Measurements from ENCODE around the gene C4orf50.

C4orf50 gene

DNA sequence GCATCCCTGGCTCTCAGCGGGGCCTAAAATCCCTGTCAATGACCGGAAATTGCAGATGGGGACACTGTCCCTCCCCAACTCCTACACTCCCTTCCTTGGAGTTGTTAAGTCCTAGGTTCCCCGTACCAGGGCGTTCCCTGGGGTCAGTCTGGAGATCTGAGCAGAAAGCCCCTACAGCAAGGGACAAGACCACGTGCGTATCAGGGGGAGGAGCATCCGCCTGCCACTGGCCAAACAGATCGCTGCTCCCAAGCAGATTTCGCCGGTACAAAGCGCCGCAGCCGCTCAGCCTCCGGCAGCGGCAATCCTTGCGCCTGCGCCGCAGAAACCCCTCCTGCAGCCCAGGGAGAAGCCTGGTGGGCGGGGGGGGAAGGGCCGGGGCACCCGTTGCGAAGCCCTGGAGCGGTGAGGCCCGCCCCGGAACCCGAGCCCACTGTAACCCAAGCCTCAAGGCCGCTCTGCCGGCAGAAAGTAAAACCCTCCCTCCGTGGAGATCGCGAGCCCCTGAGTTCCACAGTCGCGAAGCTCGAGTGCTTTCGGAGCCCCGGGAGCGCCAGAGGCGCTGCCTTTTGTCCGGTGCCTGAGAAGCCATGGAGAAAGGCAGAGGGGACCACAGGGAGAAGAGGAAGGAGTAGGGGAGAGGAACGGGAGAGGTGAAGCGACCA lies 128.0 kb downstream of the C4orf50 start:
- DNase-seq (ENCODE audit: low read depth, low spot score): peak; percentile 95

DNA sequence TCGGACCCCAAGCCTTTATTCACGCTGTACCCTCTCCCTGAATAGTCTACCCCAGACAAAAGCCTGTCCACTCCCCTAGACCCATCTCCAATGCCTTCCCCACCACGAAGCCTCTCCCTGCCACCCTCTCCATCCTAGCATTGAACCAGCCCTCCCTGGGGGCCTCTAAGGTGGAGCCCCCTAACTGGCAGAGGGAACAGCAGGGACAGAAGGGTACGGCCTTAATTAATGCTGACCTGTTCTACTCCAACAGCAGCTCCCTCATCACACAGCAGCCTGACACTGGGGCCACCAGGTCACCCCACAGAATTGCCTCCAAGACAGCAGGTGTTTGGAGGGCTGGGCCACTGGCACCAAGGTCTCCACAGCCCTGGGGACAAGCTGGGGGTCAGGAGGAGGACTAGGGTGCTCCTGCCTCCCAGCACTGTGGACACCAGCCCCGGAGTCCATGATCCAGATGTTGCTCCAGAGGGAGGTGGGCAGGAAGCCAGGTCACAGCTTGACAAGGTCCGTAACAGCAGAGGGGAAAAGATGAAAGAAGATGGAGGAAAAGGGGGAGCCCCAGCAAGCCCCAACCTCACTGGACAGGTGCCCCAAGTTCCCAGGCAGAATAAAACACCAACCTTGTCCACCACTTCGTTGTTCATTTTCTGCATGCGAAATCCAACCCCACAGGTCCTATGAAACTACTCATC lies 129.1 kb downstream of the C4orf50 start:
- DNase-seq (ENCODE audit: low read depth, low spot score): no peak

DNA sequence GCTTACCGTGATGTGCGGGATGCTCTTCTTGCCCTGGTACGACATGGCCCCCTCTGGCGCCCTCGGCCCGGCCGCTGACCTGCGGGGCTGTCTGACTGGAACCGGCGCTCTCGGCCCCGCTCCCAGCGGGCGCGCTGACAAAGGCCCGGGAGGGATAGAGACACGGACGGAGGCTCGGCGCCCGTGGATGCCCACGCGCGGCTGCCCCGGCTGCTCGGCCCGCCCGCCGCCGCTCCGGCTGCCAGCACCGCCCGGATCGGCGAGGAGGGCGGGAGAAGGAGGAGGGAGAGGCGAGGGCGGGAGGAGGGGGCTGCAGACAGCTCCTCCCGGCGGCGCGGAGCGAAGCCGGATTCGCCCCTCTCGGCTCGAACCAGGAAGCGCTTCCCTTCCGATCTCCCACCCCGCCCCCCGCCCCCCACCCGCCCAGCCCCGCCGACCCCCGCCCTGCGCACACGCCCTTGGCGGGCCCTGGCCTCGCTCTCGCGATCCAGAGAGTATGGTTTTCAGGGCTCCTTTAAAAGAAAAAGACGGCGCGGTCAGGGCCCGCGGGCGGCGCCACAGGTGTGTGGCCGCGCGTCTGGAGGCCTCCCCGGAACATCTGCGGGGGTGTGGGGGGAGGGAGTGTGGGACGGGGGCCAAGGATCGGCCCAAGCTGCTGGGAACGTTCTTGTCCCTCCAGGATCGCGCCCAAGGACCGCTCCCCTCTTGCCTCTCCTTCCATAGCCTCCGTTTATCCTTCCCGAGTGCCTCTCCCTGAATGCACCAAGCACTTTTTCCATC lies 129.8 kb downstream of the C4orf50 start:
- peak; percentile 61 for DNase-seq (ENCODE audit: low read depth, low spot score)

DNA sequence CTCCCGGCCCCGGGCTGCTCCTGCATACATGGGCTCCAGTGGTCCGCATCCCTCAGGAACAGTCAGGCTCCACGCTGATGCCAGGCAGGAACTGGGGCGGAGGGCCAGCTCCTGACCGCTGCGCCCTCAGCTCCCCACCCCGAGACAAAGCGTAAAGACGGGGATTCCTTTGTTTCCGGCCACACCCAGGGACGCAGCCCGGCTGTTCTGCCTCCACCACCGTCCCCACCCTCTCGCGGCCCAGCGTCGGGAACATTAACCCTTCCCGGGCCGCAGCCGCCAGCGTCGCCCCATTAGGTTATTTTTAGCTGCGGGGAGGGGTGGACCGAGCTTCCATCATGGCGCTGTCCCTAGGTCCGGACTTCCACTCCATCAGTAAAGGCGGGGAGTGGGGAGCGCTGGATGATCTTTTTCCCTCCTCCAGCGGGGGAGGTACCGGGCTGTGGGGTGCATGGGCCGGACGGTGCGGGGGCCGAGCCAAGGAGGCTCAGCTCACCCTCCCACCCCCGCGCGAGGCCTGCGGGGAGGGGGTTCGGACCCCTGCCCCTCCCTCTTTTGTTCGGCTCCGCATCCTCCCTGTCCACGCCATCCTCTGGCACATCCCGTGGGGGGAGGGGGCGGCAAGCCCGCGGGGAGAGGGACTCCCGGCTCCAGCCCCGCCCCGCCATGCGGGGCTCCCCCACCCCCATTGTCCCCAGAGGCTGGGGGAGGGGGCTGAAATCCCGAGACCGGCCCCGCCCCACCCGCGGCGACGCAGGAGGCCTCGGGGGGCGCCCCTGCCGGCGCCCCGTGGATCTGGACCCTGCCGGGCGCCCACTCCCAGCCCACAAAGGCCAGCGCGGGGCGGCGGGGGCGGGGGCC lies 130.6 kb downstream of the C4orf50 start:
- DNase-seq (ENCODE audit: low read depth, low spot score): peak; percentile 43

DNA sequence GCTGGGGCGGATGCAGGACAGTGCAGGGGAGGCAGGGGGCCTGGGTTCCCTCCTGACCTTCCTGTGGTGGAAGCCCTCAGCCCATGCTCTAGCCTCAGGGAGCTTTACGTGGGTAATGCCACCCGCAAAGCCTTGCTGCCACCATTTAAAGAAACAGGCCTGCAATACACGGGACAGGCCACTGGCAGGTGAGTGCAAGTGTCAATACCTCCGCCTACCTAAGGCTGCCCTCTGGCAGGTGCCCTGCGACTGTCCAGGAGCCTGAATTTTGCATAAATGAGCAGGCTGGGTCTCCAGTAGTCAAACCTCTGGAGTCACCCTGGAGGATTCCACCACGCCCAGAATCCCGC lies 131.2 kb downstream of the C4orf50 start:
- DNase-seq (ENCODE audit: low read depth, low spot score): no peak

DNA sequence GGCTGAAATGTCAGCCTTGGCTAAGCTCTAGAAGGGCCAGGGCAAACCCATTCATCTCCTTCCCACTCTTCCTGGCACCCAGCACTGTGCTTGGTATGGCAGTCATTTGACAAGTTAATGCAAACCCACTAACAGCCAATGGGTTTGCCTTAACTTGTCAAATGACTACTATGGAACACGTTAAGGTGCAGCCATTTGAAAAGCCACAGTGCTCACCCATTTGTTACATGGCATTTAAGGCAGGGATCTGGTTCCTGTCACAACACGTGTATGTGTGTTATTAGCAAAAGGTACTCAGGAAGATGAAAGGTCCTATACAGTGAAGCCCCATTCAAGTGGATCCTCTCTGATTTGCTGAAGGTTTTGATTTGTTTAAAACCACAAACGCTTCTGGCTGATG lies 132.5 kb downstream of the C4orf50 start:
- DNase-seq (ENCODE audit: low read depth, low spot score): no peak

DNA sequence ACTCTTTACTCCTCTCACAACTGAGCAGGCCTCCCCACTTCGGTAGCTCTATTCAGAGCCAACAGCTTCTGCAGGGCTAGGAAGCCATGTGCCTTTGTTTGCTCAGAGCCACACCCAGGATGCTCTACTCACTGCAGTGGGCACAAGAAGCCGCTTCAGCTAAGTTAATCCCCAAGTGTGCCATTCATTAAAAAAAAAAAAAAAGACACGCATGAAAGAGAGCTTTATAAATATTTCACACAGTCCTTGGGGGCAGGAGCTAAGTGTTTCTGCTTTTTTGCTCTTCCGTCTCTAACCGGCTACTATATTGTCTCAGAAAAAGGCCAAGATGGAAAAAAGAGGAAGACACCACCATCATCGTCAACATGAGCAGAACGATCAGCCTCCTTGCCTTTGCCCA lies 133.4 kb downstream of the C4orf50 start:
- DNase-seq (ENCODE audit: low read depth, low spot score): no peak

DNA sequence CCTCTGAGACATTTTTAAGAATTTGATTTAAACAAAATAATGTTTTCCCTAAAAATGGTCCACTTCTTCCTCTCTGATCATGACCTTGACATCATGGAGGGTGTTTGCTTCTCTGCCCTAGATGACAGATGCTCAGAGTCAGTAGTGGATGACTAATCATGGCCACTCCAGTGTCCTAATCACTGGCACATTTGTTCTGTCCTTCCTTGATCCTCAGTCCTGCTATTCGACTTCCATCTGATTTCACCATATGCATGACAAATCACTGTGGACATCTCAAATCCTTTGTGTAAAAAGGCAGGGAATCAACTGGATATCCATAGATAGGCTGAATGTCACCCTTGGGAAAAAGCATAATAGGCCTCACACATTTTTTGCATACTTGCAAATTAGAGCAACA lies 134.3 kb downstream of the C4orf50 start:
- no peak for DNase-seq (ENCODE audit: low read depth, low spot score)

DNA sequence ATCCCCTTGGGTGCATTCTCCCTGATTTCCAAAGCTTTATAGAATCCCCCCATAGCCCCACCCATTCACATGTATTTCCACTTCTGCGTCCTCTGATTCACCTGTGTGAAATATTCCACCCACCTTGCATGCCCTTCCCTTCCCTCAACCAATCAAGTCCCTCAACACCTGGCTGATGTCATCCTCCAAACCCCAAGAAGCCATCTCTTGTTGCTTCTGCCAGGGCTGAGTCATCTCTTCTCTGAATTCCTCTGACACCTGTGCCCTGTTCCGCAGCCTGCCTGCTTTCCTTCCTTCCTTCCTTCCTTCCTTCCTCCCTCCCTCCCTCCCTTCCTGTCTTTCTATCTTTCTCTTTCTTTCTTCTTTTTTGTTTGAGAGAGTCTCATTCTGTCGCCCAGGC lies 135.3 kb downstream of the C4orf50 start:
- no peak for DNase-seq (ENCODE audit: low read depth, low spot score)

DNA sequence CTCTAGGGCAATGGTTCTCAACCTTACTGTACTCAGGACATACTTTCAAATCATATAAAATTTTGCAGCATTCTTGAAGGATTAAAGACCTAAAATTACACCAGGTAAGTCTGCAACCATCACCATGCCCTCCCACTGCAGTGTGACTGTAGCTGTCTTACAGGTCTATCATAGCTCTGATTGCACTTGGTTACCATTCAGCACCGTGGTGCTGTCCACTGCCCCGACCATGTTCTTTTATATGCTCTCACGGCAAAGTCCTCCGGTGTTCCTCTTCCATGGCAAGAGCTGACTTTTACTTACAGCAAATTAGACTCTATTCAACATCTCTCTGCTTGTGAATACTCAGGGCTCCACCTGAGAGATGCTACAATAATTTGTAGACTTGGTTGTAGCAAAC lies 136.9 kb downstream of the C4orf50 start:
- peak; percentile 16 for DNase-seq (ENCODE audit: low read depth, low spot score)

DNA sequence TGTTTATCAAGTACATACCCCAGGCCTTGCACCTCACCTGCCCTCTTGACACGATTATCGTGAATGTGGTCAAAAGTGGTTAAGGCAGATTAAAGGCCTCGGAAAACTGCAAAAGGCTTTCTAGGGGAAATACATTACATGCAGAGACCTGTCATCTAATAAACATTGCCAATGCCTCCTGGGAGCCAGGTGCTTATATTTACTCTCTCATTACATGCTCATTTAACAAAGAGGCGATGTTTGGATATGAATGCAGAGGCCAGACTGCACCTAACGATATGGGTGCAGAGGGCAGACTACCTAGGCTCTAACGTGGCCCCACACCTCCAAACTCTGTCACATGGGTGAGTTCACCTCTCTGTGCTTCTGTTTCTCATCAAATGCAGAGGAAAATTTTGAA lies 139.9 kb downstream of the C4orf50 start:
- no peak for DNase-seq (ENCODE audit: low read depth, low spot score)

DNA sequence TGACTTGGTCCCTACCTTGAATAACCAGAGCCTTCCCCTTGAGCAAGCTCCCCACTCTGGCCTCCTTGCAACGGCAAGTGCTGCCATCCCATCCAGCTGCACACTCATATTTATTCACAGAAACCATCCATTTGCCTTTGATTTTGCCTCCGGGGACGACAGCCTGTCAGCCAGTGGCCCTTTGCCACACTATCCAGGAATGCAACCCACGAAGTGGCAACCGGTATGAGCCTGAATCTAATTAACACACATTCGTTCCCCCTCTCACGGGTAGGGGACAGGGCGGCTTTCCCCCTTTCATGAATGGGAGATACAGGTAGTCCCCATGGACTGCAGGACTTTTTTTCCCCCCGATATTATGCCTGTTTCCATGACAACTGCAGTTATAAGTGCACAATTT lies 140.8 kb downstream of the C4orf50 start:
- DNase-seq (ENCODE audit: low read depth, low spot score): no peak

DNA sequence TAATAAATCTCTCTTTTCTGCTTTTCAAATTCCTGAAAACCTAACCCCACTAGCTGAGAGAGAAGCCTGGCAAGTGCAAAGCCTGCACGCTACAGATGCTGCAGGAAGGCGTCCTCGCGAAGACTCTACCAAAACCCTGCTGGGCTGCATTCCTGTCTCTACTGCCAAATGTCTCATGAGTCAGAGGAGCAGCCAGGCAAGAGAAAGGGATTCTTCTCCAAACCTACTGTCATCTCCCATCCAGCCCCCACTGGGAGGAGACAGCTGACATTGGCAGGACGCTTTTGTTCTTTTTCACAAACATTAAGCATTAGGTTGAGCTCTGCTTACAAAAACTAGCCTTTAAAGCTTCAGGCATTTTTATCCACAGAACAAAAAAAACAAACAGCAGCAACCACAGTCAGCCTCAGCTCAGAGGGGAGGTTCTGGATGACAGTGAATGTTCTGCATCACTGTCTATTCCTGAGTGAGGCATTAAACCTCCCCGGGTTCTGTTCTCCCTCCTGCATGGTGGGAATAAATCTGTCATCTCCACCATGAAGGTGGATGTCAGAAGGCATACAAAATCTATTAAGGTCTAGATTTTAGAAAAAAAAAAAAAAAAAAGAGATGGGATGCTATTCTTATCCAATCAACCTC lies 143.3 kb downstream of the C4orf50 start:
- DNase-seq (ENCODE audit: low read depth, low spot score): peak; percentile 72

DNA sequence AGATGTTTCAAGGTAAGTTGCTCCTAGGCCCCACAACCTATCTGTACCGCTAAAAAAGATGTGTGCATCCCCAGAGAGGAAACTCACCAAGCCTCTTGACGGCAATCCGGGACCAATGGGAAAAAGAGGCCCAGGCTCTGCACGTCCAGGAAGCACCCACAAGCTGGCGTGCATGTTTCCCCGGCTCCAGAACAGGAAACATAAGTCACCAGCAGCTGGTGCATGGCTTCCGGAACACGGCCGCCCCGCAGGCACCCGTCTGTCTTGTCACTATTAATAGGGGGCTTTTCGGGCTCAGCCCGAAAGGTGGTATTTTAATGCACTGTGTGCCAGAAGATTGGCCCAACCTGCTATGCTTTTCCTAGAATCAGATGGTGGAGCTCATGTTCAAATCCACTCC lies 147.5 kb downstream of the C4orf50 start:
- DNase-seq (ENCODE audit: low read depth, low spot score): no peak

DNA sequence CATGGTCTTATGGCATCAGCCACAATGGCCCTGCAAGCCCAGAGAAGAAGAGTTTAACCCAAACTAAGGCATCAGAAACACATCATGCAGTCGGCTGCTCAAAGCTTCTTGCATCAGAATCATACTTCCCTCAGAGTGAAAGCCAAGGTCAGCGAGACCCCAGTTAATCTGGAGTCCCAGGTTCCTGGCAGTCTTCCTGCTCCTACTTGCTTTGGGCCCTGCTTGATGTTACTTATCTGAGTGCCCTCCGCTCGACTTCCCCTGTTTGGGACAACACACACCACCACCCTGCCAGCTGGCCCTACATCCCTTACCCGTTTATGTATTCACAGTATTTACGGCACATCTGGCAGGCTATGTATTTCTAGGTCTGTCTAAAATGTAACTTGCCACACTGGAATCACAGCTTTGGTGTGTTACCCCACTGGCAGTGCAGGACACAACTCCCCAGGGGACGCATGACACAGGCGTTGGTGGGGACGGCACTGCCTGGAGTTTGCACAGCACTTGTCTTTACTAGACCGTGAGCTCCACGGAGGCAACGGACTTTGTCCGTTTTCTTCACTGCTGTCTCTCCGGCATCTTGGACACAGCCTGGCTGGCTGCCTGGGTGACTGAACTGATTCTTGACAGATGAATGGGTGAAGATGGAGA lies 148.1 kb downstream of the C4orf50 start:
- DNase-seq (ENCODE audit: low read depth, low spot score): no peak

DNA sequence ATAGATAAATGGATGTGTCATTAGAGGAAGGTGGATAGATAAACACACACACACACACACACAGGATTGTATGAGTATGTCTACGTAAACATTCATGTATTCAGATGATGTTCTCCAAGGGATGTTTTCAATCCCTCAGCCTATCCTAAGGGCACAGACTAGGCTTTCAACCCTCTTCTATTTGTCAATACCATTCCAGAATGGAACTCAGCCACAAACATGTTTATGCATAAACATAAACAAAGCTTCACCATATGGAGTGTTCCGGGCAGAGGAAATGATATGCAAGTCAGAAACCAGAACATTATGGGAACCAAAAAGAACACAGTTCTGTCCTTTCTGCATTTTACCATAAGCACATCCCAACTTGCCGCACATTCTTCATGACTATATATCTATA lies 150.4 kb downstream of the C4orf50 start:
- DNase-seq (ENCODE audit: low read depth, low spot score): no peak

DNA sequence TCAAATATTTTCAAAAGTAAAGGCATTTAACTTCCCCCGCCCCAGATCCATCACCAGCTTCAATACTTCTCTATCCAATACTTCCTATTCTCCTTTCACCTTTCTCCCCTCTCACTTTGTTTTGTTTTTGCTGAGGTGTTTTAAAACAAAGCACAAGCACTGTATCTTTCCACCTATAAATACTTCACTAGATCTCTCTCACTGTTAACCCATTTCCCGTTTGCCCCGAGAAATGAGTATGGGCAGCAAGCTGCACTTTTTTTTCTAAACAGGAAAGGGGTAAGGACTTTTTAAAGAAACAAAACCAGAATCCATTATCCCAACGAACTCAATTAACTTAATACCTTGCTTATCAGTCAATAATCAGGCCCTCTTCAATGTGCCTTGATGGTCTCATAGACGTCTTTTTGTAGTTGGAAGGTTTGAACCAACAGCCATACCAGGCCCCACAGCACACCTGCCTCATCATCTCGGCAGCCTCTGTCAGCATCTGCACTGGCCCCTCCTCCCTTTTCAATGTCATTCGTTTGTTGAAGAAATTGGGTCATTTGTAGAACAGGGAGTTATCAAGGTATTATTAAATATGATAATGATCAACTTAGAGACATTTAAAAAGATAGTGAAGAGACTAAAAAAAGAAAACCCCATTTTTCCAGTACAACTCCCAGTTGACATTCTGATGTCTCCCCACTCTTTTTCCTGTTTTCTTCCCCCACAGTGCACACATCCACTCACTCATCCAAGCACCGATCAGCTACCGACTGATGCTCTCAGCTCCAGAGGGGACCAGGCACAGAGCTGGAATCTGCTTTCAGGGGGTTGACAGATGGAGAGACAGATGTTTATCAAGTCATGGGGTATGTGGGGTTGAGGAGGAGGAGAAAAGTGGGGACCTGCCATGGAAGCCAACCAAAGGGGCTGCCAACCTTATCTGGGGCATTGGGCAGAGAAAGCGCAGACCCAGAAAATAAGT lies 151.1 kb downstream of the C4orf50 start:
- DNase-seq (ENCODE audit: low read depth, low spot score): no peak

DNA sequence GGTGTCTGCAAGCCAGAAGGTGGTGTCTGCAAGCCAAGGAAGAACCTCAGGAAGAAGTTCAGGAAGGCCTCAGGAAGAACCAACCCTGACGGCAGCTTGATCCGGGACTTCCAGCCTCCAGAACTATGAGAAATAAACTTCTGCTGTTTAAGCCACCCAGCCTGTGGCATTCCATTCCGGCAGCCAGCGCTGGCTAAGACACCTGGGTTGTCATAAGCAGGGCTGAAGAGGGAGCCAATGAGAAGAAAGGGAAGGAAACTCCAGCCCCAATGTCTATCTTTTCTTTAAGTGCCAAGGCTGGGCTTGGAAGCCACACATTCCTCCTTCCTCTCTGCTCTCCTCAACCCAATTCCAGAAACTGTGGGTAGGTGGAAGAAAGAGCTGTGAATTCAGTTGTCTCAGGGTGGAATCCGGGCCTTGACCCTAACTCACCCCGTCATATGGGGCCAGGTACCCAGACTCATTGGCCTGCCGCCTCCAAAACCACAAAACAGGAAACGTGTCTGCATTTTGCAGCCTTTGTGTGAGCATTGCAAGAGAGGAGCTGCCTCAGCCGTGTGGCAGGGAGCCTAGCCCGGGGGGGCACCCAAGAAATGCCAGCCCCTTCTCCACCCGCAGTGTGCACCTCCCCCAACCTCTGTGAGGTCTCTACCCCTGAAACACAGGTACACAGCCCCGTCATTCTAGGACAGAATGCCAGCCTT lies 152.2 kb downstream of the C4orf50 start:
- DNase-seq (ENCODE audit: low read depth, low spot score): no peak

DNA sequence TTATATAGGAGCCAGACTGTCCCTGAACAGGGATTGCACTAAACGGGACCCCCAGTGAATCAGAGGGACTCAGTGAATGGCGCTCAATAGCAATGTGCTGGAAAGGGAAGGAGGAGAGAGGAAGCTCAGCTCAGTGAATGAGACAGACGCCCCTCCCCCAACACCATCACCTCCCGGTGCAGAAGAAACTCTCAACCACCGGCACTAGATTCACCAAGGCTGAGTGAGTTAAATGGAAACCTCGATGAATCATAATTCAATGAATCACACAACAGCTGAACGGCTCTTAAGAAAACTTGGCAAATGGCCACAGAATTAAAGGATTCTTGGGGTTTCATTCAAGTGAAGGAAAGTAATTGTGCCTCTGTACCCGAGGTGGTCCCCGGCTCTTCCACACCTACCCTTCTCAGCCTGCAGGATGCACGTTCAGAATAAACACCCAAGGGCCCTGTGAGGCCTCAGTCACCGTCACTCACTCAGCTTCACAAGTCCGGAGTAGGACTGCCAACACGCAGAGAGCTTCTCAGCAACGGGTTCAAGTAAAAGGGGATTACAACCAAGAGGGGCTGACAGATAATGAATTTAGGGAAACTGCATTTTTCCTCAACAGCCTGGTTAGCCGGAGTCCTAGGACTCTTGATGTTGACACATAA lies 154.6 kb downstream of the C4orf50 start:
- DNase-seq (ENCODE audit: low read depth, low spot score): no peak
